HG03571 (cell line): ENCODE measurements around the gene GALT.

Experiments used
- ATAC-seq: cut with Tn5 transposase; IDR thresholded peaks from one replicate; pipeline ENCODE4 v1.9.1; 2021; ENCODE audit not compliant: unreplicated experiment

The GALT gene

GRCh38 chr9:34651321-34651720, 4.8 kb downstream of the GALT start:
- ATAC-seq, result no peak

GRCh38 chr9:34651876-34652601, 5.6 kb downstream of the GALT start, which contains the start of gene IL11RA:
Gene IL11RA, plus strand, starts transcription at chr9:34652185. Its CDS starts 3,033 bp downstream, at chr9:34655218.
- ATAC-seq, result no peak

DNA sequence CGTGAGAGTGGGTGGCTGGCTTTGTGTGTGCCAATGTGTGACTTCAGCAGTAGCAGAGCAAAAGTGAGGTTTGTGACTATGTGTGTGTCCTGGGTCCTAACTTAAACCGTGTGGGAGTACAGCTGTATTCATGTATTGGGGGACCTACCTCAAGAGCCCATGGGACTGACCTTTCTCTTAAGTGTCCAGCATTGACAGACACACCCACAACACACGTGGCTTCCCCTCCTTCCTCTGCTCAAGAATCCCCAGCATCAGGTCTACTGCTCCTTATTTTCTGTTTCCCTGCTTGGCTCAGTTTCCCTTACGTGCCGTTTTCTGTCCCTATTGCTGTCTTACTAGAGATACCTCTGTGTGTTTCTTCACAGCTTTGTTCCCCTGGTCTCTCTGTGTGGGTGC, 6.1 kb downstream of the GALT start:
- no peak for ATAC-seq

DNA sequence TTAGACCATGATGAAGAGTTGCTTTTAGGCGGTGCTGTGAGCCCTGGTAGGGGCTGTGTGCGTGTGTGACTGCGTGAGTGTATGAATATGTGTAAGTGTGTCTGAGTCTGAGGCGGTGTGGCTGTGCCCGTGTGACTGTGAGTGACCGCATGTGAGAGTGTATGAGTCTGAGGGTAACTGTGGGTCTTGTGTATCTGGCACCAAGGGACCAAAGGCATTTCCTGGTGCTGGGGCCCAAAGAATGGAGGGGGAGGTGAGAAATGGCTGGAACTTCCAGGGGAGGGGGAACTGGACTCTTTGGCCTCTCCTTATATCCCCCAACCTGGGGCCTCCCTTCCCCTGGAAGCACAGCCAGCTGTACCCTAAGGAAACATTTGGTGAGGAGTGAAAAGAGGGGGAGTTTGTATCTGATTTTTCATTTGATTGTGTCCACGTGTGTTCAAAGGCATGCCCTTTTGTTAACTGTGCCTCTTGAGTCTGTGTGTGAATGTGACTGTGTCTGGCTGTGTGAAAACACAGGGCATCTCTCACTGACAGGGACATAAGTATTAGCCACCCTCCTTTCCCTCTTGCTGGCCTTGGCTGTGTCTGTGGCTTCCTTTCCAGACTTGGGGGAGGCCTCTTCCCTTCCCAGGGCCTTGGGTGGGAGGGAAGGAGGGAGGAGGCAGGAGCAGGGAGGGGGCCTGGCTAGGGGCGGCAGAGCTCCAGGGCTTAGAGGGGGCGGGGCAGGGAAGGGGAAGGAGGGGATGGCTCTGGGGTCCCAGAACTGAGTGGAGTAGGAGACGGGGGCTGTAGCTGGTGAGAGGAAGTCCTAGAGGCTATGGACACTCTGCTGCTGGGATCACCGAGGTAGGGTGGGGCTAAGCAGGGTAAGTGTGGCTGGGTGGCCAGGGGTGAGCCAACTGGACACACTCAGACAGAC, 6.9 kb downstream of the GALT start:
- no peak for ATAC-seq

GRCh38 chr9:34654323-34655051, 8.0 kb downstream of the GALT start:
- ATAC-seq, result no peak

DNA sequence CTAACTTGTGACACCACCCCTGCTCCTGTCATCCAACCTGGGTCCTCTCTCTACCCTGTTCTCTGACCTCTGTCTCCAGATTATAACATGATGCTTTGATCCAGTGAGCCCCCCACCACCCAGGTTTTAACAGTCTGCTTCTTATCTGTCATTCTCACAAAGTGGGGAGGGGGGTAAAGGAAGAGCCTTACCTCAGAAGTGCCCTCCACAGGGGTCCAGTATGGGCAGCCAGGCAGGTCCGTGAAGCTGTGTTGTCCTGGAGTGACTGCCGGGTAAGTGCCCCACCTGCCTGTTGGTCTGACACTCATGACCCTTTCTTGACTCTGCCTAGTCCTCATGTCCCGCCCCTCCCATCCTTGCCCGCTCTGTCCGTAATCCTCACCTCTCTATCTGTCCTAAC, 8.9 kb downstream of the GALT start:
- no peak for ATAC-seq

DNA sequence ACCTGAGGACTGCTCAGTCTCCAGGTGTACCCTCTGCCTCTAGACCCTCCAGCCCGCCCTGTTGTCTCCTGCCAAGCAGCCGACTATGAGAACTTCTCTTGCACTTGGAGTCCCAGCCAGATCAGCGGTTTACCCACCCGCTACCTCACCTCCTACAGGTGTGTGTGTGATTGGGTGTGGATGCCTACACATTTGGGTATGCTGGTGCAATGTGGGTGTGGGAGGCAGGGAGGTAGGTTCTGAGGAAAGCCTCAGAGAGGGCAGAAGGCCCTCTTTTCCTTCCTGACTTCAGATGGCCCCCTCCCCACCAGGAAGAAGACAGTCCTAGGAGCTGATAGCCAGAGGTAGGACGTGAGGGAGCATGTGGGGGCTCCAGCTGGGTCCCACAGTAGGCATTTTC, 10.5 kb downstream of the GALT start:
- ATAC-seq, result no peak

- no peak for ATAC-seq
These were observed 12.0 kb downstream of the GALT start for GRCh38 chr9:34658461-34658860.

GRCh38 chr9:34659592-34660253, 13.2 kb downstream of the GALT start:
- no peak for ATAC-seq

DNA sequence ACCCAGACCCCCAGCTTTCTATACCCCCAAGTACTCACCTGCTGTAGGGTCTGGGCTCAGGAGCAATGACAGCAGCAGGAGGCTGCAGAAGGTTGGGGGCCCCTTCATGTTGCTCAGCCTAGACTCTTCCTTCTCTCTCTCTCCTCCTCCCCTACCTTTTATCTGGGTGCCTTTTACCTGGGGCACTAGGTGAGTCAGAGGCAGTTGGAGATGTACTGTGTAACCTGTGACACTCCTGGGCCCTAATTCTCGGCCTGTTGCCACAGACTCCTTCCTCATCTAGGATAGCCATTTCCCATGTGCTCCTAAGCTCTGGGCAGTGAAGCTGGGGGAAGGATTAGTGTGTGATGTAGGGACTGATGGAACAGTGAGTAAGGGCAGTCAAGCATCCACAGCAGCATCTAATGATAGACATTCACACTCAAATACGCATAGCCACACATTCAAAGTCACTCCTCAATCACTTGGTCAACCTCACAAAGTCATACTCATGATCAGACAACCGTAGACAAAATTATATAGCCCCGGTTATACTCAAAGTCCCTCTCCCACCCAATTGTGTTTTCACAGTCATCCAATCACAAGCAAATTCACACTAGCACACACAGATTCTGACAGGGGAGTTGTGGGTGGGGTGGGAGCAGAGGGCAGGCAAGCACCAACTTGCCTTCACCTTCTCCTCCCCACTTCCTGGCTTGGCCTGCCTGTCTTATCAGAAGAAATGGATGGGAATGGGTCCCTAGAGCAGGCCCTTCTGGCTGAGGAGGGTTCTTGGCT, 16.2 kb downstream of the GALT start, which contains the start of gene CCL27:
CCL27 (minus strand) TSS at position 132 of the 777 bp plus-strand sequence; CDS start at position 108, 24 bp downstream.
- ATAC-seq, result no peak

DNA sequence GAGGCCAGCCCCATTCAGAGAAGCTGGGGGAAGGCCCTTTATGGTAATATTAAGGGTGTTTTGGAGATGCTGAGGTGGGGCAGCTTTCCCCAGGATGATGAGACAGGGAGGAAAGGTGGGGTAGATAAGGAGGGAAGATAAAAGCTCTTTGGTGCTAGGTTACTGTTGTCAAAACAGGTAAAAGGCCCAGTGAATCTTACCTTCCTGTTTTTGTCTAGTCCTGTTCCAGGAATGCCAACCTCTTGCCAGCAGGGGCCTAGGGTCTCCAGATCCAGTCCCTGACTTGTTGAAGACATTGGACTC, 16.8 kb downstream of the GALT start:
- ATAC-seq, result no peak

GRCh38 chr9:34664281-34665066, 18.0 kb downstream of the GALT start:
- peak; percentile 54 for ATAC-seq

DNA sequence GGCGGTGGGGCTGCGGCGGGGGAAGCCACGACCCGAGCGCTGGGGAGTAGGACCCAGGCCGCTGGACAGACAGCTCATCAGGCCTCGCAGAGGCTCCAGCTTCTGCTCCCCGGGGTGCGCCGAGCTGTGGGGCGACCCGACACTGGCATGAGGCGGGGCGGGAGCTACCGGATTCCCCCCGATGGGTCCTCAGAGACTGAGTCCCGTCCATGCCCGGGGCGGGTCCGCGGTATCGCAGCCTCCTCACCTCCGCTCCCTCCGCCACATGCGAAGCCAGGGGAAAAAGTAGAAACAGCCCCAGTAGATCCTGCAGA, 18.5 kb downstream of the GALT start:
- no peak for ATAC-seq

- ATAC-seq, result peak; percentile 70
These were observed 19.1 kb downstream of the GALT start for GRCh38 chr9:34665381-34666250.

DNA sequence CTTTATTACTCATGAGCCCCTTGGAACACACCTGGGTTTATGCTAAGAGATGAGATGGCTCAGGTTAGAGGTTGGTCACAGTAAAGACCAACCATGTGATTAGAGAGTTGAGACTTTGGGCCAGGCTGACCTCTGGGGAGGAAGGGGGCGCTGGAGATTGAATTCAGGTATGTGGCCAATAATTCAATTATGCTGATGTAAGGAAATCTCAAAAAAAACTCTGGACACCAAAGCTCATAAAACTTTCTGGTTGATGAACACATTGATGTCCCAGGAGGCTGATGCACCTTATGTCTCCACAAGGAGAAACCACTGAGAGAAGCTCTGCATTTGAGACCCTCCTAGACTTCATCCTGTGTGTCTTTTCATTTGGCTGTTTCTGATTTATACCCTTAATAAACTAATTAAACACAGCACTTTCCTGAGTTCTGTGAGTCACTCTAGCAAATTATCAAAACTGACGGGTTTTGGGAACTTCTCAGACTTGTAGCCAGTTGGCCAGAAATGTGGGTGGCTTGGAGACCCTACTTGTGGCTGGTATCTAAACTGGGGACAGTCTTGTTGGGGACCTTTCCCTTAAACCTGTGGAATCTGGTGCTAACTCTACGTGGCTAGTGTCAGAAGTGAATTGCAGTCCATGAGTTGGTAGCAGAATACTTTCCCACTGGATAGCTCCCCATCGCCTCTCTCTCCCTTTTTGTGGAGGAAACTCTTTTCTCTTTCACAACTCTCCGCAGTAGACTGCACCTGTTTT, 23.5 kb downstream of the GALT start:
- ATAC-seq, result no peak

DNA sequence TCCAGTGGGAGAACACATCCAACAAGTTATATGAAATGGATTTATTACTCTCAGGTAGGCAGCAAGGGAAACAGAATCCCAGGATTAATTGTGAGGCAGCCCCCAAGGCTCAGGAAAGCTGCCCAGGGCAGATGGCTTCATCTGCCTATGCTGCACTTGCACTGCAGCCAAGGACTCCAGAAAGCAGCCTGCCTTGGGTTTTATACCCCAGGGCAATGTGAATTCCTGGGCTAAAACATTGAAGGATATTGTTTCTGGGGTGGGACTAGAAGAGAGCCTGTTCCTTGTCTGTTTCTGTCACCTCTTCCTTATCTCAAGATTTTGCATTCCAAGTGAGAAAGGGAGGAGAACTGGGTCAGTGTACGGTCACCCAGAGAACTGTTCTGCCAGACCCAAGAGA, 24.8 kb downstream of the GALT start:
- ATAC-seq, result no peak

GRCh38 chr9:34674440-34674839, 28.0 kb downstream of the GALT start:
- no peak for ATAC-seq
